ENCODE results near the gene SLC2A5. TPM values are rescaled to one million over a fixed set of nuclear protein-coding genes. Genes with fewer than 3 reads are reported as not detected.
"Not testable (repeated sequence)": the region's sequence is repeated elsewhere in the genome, so short reads cannot be mapped to it uniquely, and the experiment has no call there.

The SLC2A5 gene
- total and polyA plus RNA-seq, 12 donors: 0.50 to 29.9 (median 4.3) TPM

GRCh38 chr1:9022773-9023172 lies 46.7 kb downstream of the SLC2A5 start:
- TF ChIP-seq POLR2A (IDR thresholded peaks at IDR 0.05) (no peak), CTCF (IDR thresholded peaks at IDR 0.05) (no peak)
- Histone ChIP-seq H3K9me3 (replicated peaks in 1 of 3) (no peaks in the 10 kb centered on the region), H3K4me3 (no peak overlapping the region), H3K27me3 (no peaks in the 10 kb centered on the region), H3K27ac (no peak overlapping the region), H3K36me3 (replicated peaks in 1 of 2) (no peaks in the 10 kb centered on the region), H3K4me1 (replicated peaks in 1 of 2) (no peaks in the 10 kb centered on the region)
- 90 to 97% (median 93%) methylated on average over 10 of the region's 10 CpGs for WGBS, 4 donors
- intact Hi-C loops (cut with DNase I): no loop called here
- no peak for DNase-seq

GRCh38 chr1:9022026-9022738 lies 47.3 kb downstream of the SLC2A5 start:
- WGBS, 4 donors: 66 to 78% (median 70%) methylated on average over 7 to 14 of the region's 15 CpGs
- DNase-seq; intact Hi-C loops (cut with DNase I); H3K27me3 ChIP-seq; H3K36me3 ChIP-seq (replicated peaks in 1 of 2); H3K27ac ChIP-seq; H3K4me3 ChIP-seq; H3K4me1 ChIP-seq (replicated peaks in 1 of 2); H3K9me3 ChIP-seq (replicated peaks in 1 of 3): not testable (repeated sequence)

GRCh38 chr1:9020305-9020704 lies 49.1 kb downstream of the SLC2A5 start:
- WGBS, 4 donors: 57 to 73% (median 61%) methylated on average over 5 to 6 of the region's 6 CpGs
- TF ChIP-seq CTCF (IDR thresholded peaks at IDR 0.05): no peak
- TF ChIP-seq POLR2A (IDR thresholded peaks at IDR 0.05): no peak
- H3K4me3 ChIP-seq: no peak overlapping the region
- DNase-seq: no peak
- intact Hi-C loops (cut with DNase I): no loop called here
- no peaks in the 10 kb centered on the region for H3K9me3 ChIP-seq (replicated peaks in 1 of 3)
- H3K27ac ChIP-seq: no peak overlapping the region
- H3K36me3 ChIP-seq (replicated peaks in 1 of 2): no peaks in the 10 kb centered on the region
- H3K4me1 ChIP-seq (replicated peaks in 1 of 2): no peaks in the 10 kb centered on the region
- H3K27me3 ChIP-seq: no peaks in the 10 kb centered on the region

- intact Hi-C loops (cut with DNase I): no loop called here
- Histone ChIP-seq H3K4me3 (no peak overlapping the region), H3K27ac (no peak overlapping the region), H3K36me3 (replicated peaks in 1 of 2) (no peaks in the 10 kb centered on the region), H3K27me3 (no peaks in the 10 kb centered on the region), H3K9me3 (replicated peaks in 1 of 3) (no peaks in the 10 kb centered on the region), H3K4me1 (replicated peaks in 1 of 2) (no peaks in the 10 kb centered on the region)
- TF ChIP-seq CTCF (IDR thresholded peaks at IDR 0.05) (no peak), POLR2A (IDR thresholded peaks at IDR 0.05) (no peak)
- 28 to 43% (median 40%) methylated on average over 4 of the region's 4 CpGs for WGBS, 4 donors
- no peak for DNase-seq
These were observed 49.5 kb downstream of the SLC2A5 start for GRCh38 chr1:9019896-9020295.

- no peak for DNase-seq
- H3K4me1 ChIP-seq (replicated peaks in 1 of 2): no peaks in the 10 kb centered on the region
- no peak overlapping the region for H3K4me3 ChIP-seq
- no peaks in the 10 kb centered on the region for H3K27me3 ChIP-seq
- H3K36me3 ChIP-seq (replicated peaks in 1 of 2): no peaks in the 10 kb centered on the region
- TF ChIP-seq CTCF (IDR thresholded peaks at IDR 0.05): no peak
- no peak for TF ChIP-seq POLR2A (IDR thresholded peaks at IDR 0.05)
- 46 to 70% (median 61%) methylated on average over 6 to 13 of the region's 13 CpGs for WGBS, 4 donors
- H3K9me3 ChIP-seq (replicated peaks in 1 of 3): no peaks in the 10 kb centered on the region
- intact Hi-C loops (cut with DNase I): no loop called here
- H3K27ac ChIP-seq: no peak overlapping the region
These were observed 51.1 kb downstream of the SLC2A5 start for GRCh38 chr1:9018333-9018732.

Data from adrenal gland (tissue), 12 donors.